DMS114 treated with DMSO at 0.1 percent for 48 hours (cell line): ENCODE data around the gene CACHD1.

ENCODE experiments used
- DNase-seq: peaks from one replicate; lab custom pipeline; 2025; ENCODE audit not compliant: unreplicated experiment; lab: John Stamatoyannopoulos, UW

The CACHD1 gene

DNA sequence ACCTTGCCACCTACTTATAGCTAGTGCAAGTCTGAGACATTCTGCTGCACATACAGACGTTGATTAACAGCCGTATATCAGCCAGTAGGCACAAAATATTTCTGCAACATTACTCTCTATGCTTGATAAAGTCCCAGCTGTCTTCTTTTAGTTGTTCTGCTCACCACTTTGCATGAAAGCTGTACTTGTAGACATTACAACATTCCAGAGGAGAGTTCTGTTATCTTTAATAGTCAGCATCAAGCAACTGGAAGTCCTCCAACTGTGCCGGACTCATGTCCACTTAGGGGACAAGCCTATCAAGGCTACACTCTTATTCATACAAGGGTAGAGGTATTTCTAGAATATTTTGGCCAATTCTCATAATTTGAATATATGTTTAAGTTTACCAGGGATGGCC lies 50.0 kb downstream of the CACHD1 start:
- DNase-seq = no peak

GRCh38 chr1:64522740-64523139 lies 52.8 kb downstream of the CACHD1 start:
- DNase-seq = no peak

- no peak for DNase-seq
Measured at GRCh38 chr1:64523413-64524337, 53.7 kb downstream of the CACHD1 start.

DNA sequence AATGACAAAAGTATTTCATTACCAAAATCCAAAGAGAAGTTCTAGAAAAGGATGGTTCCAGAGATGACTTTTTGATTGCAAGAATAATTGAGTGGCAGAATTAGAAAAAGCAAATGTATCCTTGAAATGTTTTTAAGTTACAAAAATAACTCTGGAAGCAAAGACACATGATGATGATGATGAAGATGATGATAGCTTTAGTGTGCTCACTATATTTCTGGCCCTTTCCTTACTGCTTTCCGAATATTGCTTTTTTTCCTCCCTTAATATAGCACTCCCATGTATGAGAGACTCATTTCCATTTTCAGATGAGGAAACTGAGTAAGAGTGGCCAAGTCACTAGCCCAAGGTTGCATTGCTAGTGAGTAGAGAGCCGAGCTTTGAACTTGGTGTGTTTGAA lies 54.7 kb downstream of the CACHD1 start:
- DNase-seq = no peak

GRCh38 chr1:64525116-64525686 lies 55.3 kb downstream of the CACHD1 start:
- DNase-seq = no peak

- no peak for DNase-seq
Measured at GRCh38 chr1:64526312-64526711, 56.4 kb downstream of the CACHD1 start.

GRCh38 chr1:64527165-64527564 lies 57.2 kb downstream of the CACHD1 start:
- DNase-seq = no peak

GRCh38 chr1:64527786-64528185 lies 57.9 kb downstream of the CACHD1 start:
- no peak for DNase-seq

- DNase-seq = no peak
Measured at GRCh38 chr1:64530969-64531692, 61.2 kb downstream of the CACHD1 start.

DNA sequence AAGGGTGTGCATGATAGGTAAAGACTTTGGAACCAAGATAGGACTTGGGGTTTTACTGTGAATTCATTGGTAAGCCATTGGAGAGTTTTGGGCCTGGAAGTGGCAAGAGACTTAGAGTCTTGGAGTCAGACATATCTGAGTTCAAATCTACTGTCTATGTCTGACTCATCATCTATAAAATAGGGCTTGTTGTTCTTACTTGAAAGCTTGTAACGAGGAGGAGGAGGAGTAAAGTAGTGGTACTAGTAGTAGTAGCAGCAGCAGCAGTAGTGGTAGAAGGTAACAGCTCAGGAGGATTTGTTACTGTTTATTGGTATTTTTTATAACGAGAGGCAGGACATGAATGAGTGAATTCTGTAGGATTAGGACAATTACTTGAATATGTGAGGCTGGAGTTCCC lies 62.7 kb downstream of the CACHD1 start:
- DNase-seq = no peak

DNA sequence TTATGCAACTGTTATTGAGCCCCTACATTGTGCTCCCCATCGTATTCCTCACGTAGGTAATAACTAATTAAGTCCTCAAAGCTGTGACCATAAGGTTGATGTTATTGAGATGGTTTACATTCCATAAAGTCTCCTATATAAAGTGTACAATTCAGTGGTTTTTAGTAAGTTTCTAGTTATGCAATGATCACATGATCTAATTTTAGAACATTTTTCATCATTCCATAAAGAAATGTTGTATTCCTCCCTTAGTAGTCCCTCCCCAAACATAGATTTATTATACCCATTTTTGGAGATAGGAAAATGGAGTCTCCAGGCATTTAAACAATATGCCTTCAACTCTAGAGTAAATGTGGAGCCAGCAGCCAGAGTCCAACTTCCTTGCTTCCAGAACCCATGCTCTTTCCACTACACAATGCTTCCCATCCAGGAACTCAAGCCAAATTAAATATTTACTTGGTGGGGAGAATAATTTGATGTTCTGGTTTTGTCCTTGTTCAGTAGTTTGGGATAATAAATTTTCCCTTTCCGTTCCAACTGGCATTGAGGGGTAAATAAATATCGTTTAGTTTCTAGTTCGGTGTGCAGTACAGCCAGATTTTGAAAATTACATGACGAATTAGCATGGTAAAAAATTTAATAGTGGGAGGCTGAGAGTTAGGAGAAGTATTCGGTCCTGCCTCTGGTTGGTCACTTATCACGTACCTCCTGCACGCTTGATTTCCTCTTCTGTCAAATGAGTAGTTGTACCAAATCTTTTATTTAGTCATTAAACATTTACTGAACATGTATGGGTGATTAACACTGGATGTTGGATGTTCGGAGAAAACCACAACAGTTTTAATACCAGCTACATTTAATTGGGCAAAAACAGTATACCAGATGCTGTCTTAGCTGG lies 66.3 kb downstream of the CACHD1 start:
- DNase-seq = no peak

GRCh38 chr1:64536836-64537490 lies 67.0 kb downstream of the CACHD1 start:
- no peak for DNase-seq

GRCh38 chr1:64537942-64538341 lies 68.0 kb downstream of the CACHD1 start:
- no peak for DNase-seq

DNA sequence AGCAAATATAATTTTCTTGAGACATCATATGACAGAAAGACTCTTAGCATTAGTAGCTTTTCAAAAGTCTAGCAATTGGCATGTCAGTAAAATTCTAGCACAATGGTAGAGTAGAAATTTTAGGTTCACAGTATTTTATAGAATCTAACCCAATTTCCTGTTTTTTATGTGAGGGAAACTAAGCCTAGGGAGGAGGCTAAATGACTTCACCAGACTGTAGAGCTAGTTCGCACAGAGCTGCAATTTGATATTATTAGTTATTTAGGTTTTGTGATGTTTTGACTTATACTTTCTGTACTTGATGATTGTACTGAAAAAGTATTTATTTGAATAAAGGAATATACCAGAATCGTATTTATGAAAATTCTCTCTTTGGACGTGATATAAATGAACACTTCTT lies 68.5 kb downstream of the CACHD1 start:
- no peak for DNase-seq

DNA sequence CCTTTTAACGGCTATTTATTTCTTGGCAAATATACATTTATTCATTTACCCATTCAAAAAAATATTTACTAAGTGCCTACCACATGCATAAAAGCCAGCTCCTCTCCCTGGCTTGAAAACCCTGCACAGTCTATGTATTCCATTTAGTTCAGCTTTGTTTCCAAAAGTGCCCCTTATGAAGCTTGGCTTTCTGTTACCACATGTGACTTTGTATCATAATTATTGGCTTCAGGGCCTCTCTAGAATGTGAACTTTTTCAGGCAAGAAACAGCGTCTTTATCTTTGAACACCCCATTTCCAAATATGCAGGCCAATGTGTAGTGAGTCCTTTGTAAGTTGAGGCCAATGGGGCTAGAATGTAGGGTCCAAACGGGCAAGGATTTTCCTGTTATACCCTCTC lies 69.4 kb downstream of the CACHD1 start:
- DNase-seq = no peak

- DNase-seq = no peak
Measured at GRCh38 chr1:64539781-64540218, 69.9 kb downstream of the CACHD1 start.

- DNase-seq = no peak
Measured at GRCh38 chr1:64540265-64540791, 70.4 kb downstream of the CACHD1 start.

DNA sequence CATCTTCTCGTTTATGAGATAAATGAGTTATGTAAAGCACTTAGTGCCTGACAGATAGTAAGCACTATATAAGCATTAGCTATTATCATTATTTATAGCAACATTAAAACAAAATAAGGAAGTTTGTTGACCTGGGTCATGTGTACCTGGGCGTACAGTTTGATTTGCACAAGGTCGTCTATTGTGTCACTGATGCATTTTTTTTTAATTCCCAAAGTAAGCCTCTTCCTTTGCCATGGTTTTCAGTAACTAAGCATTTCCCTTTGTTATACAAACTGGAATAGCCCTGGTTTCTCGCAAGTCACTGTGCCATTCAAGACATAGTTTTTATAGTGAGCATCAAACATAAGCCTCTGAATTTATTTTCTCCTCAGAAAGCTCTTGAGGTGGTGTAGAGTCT lies 72.2 kb downstream of the CACHD1 start:
- DNase-seq = no peak

DNA sequence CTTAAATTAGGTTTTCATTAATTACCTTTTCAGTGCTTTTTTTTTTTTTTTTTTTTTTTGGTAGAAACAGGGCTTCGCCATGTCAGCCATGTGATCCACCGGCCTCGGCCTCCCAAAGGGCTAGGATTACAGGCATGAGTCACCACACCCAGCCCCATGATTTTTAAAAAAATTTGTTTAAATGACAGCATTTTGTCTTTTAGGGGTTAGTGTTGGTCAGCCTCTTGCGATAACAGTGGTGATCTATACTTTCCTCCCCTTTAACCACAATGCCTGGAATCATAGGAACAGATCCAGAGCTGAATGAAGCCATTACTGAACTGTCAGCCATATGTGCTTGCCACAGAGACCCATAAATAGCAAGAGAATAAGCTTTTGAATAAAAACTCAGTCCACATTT lies 73.9 kb downstream of the CACHD1 start:
- DNase-seq = no peak
